ENCODE data around the gene FXR2. TPM values are rescaled to one million over a fixed set of nuclear protein-coding genes. Genes with fewer than 3 reads are reported as not detected.

Gene FXR2
- 42.1 and 43.2 TPM in 2 replicates for total RNA-seq

DNA sequence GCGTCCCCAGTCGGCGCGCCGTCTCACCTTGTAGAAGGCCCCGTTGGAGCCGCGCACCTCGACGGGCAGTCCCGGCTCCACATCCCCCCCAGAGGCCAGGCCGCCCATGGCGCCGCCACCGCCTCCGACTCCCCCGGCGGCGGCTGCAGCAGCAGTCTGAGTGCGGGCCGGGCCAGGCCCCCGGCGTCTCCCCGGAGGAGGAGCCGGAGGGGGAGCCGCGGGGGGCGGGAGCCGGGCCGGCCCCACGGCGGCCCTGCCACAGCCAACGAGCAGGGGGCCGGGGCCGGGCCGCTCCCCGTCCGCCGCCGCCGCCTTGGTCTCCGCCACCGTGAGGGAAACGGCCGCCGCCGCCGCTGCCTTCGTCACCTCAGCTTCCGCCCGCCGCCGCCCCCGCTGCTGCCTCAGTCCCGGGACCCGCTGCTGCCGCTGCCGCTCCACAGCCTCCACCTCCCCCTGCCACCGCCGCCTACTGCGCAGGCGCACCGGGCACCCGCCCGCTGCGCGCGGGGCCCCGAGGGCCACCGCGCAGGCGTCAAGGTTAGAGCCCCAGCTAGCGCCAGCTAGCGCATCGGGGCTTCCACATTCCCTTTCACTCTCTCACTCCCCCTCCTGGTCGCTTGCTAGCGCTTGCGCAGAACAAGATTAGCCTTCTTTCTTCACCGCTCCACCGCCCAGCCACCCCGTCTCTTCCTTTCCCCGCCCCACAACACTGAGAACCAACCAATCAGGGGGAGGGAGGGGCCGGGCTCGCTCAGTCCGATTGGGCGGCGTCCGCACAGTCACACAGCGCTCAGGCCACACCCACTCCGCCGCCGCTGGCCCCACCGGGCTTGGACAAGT is at the start of gene FXR2:
Gene FXR2, minus strand, starts transcription at position 473 of the 840 bp plus-strand sequence. Its CDS starts 365 bp downstream, at position 108.
- no peaks in the 10 kb centered on the region for H3K27me3 ChIP-seq (ENCODE audit: control insufficient read depth, insufficient read depth, low read length)
- peak; percentile 98 for DNase-seq (ENCODE audit: low read depth)
- peak; percentile 68 for FAIRE-seq
- peaks cover 1% of the 10 kb centered on the region for H3K36me3 ChIP-seq (ENCODE audit: control insufficient read depth, insufficient read depth, low read length)
- peak within 1 kb of the TSS; percentile 91 for H3K4me3 ChIP-seq (ENCODE audit: low read depth, low read length)
- TF ChIP-seq, protein P1, sequence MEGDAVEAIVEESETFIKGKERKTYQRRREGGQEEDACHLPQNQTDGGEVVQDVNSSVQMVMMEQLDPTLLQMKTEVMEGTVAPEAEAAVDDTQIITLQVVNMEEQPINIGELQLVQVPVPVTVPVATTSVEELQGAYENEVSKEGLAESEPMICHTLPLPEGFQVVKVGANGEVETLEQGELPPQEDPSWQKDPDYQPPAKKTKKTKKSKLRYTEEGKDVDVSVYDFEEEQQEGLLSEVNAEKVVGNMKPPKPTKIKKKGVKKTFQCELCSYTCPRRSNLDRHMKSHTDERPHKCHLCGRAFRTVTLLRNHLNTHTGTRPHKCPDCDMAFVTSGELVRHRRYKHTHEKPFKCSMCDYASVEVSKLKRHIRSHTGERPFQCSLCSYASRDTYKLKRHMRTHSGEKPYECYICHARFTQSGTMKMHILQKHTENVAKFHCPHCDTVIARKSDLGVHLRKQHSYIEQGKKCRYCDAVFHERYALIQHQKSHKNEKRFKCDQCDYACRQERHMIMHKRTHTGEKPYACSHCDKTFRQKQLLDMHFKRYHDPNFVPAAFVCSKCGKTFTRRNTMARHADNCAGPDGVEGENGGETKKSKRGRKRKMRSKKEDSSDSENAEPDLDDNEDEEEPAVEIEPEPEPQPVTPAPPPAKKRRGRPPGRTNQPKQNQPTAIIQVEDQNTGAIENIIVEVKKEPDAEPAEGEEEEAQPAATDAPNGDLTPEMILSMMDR (IDR thresholded peaks at IDR 0.05; ENCODE audit: insufficient read depth, low read length, severe bottlenecking), result peak; percentile 89

DNA sequence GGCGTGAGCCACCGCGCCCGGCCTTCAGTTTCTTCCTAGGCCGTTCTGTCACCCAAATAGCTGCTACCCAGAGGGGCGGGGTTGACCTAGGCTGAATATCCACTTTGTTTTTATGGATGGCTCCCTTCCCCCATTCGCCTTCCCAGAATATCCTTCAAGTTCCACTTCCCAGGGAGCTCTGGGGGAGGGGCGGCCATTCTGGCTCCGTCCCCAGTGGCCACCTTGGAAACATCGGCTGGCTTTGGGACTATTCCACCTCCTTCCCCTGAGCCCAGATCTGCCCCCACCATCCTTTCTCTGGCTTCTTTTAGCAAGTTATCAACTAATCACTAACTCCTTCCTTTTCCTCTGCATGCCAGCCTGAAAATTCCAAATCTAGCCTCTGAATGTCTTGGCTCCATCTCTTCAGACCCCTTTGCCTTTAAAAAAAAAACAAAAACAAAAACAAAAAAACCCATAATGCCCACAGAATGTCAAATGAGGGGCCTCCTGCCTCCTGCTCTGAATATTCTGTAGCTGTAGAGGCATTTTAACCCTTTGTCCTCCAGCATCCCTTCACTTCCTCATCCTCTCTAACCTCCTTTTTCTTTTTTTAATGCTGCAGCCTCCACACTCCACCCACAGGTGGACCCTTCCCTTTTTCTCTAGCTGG is 42.4 kb upstream of the FXR2 start:
- no peak for DNase-seq (ENCODE audit: low read depth)
- Histone ChIP-seq H3K36me3 (ENCODE audit: control insufficient read depth, insufficient read depth, low read length) (no peaks in the 10 kb centered on the region), H3K27me3 (ENCODE audit: control insufficient read depth, insufficient read depth, low read length) (peaks cover 11% of the 10 kb centered on the region), H3K4me3 (ENCODE audit: low read depth, low read length) (no peak overlapping the region)
- FAIRE-seq, result no peak
- TF ChIP-seq, protein P1 (IDR thresholded peaks at IDR 0.05; ENCODE audit: insufficient read depth, low read length, severe bottlenecking), result no peak

DNA sequence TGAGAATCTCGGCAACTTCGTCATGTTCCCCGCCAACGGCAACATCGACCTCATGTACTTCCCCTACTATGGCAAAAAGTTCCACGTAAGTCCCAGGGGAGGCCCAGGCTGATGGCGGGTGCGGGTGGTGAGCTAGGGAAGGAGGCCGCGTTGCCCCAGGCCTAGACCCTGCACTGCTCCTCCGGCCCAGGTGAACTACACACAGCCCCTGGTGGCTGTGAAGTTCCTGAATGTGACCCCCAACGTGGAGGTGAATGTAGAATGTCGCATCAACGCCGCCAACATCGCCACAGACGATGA is 40.8 kb upstream of the FXR2 start:
- TF ChIP-seq, protein P1 (IDR thresholded peaks at IDR 0.05; ENCODE audit: insufficient read depth, low read length, severe bottlenecking), result no peak
- no peaks in the 10 kb centered on the region for H3K36me3 ChIP-seq (ENCODE audit: control insufficient read depth, insufficient read depth, low read length)
- peaks cover 22% of the 10 kb centered on the region for H3K27me3 ChIP-seq (ENCODE audit: control insufficient read depth, insufficient read depth, low read length)
- DNase-seq (ENCODE audit: low read depth), result no peak
- no peak overlapping the region for H3K4me3 ChIP-seq (ENCODE audit: low read depth, low read length)
- no peak for FAIRE-seq

DNA sequence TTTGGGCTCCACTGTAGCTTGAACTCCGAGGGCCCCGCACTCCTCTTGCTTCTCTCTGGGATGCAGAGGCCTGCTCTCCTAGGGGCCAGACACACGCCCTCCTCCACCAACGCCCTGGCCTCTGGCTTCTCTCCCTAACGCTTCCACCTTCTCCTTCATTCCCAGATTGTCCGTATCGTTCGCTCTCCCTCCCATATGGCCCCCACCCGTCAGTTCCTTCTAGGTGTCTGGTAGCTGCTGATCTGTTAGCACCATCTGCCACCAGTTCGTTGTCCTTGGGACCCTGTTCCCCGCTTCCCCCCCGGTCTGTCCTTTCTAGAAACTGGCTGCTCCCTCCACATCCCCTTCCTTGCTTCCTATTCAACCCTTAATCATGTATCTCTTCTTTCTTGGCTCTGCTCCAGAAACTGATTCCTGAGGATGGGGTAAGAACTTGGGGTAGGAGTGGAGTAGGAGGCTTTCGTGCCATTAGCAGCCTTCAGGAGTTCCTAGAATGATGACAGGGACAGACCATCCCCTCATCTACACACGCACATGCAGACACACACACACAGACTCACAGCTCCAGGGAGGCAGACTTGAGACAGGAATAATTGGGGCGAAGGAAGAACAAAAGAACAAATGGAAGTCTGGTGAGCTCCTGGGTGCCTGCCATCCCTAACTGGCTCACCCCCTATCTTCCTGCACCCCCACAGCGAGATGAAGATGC is 40.3 kb upstream of the FXR2 start:
- FAIRE-seq (no peak), DNase-seq (ENCODE audit: low read depth) (no peak)
- Histone ChIP-seq H3K4me3 (ENCODE audit: low read depth, low read length) (no peak overlapping the region), H3K27me3 (ENCODE audit: control insufficient read depth, insufficient read depth, low read length) (peaks cover 27% of the 10 kb centered on the region), H3K36me3 (ENCODE audit: control insufficient read depth, insufficient read depth, low read length) (no peaks in the 10 kb centered on the region)
- TF ChIP-seq, protein P1 (IDR thresholded peaks at IDR 0.05; ENCODE audit: insufficient read depth, low read length, severe bottlenecking), result no peak

DNA sequence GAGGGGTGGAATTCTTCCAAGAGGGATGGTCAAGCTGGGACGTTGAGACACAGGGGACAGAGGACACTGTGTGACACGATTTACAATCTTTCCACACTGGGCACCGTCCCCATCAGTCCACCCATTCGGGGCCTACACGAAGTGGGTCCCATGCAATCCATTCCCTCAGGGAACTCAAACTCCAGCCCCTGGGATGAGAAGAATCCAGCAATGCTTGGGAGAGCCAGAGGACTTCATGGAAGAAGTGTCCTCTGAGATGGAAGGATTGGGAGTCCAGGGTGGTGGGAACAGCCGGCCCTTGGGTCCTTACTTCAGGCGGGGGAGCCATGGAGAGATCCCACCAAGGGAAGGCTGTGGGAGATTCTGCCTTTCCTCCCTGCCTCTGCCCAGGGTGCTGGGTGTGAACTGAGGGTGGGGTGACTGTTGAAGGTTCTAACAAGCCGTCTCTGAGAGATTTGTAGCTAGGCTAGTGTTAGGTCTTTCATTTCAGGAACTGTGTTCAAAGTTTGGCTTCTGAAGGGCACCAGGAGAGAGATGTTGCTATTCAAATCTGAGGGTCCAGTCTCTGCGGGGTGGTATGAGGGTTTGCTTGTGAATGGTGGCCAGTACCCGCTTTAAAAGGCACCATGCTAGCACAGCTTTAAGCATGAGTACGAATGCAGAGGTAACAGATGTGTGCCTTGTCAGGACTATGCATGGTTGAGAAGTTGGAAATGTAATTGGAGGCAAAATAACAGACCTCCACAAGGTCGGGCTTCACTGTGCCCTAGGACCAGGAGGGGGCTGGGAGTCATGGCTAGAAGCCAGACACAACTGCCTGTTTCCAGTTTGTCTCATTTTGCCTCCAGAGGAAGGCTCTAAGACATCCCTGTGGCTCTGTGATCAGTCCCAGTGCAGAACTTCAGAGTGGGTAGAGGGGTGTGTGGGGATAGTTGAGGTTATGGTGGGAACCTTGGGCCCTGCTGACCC is 38.0 kb upstream of the FXR2 start:
- H3K27me3 ChIP-seq (ENCODE audit: control insufficient read depth, insufficient read depth, low read length), result peaks cover 30% of the 10 kb centered on the region
- DNase-seq (ENCODE audit: low read depth) (no peak), FAIRE-seq (peak; percentile 68)
- H3K4me3 ChIP-seq (ENCODE audit: low read depth, low read length), result no peak overlapping the region
- no peaks in the 10 kb centered on the region for H3K36me3 ChIP-seq (ENCODE audit: control insufficient read depth, insufficient read depth, low read length)
- TF ChIP-seq, protein P1 (IDR thresholded peaks at IDR 0.05; ENCODE audit: insufficient read depth, low read length, severe bottlenecking), result no peak
